Activated CD4-positive, alpha-beta T cell treated with anti-CD3 and anti-CD28 coated beads, Interleukin-2, amount 50 U/mL, for 16 hours (primary cell): Measurements from ENCODE around the gene SMIM10L2A.
"Not testable (repeated sequence)": the region's sequence is repeated elsewhere in the genome, so short reads cannot be mapped to it uniquely, and the experiment has no call there.

ENCODE experiments used
- DNase-seq: peaks from one replicate; pipeline ENCODE4 v3.0.0-alpha.2; 2020

Gene SMIM10L2A

GRCh38 chrX:135423173-135423864 is 1.6 kb downstream of the SMIM10L2A start:
- not testable (repeated sequence) for DNase-seq

GRCh38 chrX:135424469-135424868 is 2.7 kb downstream of the SMIM10L2A start:
- no peak for DNase-seq

- DNase-seq, result no peak
Observed at GRCh38 chrX:135425026-135425965, 3.6 kb downstream of the SMIM10L2A start.

GRCh38 chrX:135429429-135429828 is 7.7 kb downstream of the SMIM10L2A start:
- peak; percentile 22 for DNase-seq

- peak; percentile 57 for DNase-seq
Observed at GRCh38 chrX:135431886-135432285, 10.1 kb downstream of the SMIM10L2A start.

- DNase-seq, result no peak
Observed at GRCh38 chrX:135432453-135432852, 10.7 kb downstream of the SMIM10L2A start.

- no peak for DNase-seq
Observed at GRCh38 chrX:135432881-135433521, 11.3 kb downstream of the SMIM10L2A start.

GRCh38 chrX:135433531-135434257 is 11.9 kb downstream of the SMIM10L2A start:
- DNase-seq, result no peak

GRCh38 chrX:135434258-135435138 is 12.8 kb downstream of the SMIM10L2A start:
- no peak for DNase-seq

- DNase-seq, result no peak
Observed at GRCh38 chrX:135435139-135435922, 13.6 kb downstream of the SMIM10L2A start.

GRCh38 chrX:135435933-135436332 is 14.2 kb downstream of the SMIM10L2A start:
- no peak for DNase-seq

- no peak for DNase-seq
Observed at GRCh38 chrX:135436456-135436855, 14.7 kb downstream of the SMIM10L2A start.

- no peak for DNase-seq
Observed at GRCh38 chrX:135436966-135437866, 15.5 kb downstream of the SMIM10L2A start.

- DNase-seq, result no peak
Observed at GRCh38 chrX:135437867-135438733, 16.4 kb downstream of the SMIM10L2A start.

- no peak for DNase-seq
Observed at GRCh38 chrX:135438734-135439043, 16.9 kb downstream of the SMIM10L2A start.

- DNase-seq, result no peak
Observed at GRCh38 chrX:135449637-135450550, 28.1 kb downstream of the SMIM10L2A start.

- no peak for DNase-seq
Observed at GRCh38 chrX:135453381-135453780, 31.6 kb downstream of the SMIM10L2A start.

GRCh38 chrX:135454816-135455215 is 33.1 kb downstream of the SMIM10L2A start:
- DNase-seq, result no peak
